GM19238 (cell line): Measurements from ENCODE around the gene FBXO44.

Experiments
- DNase-seq: peaks from one replicate; pipeline ENCODE4 v3.0.0; 2011; ENCODE audit warnings: low spot score; ENCODE audit not compliant: insufficient read length

Gene FBXO44

DNA sequence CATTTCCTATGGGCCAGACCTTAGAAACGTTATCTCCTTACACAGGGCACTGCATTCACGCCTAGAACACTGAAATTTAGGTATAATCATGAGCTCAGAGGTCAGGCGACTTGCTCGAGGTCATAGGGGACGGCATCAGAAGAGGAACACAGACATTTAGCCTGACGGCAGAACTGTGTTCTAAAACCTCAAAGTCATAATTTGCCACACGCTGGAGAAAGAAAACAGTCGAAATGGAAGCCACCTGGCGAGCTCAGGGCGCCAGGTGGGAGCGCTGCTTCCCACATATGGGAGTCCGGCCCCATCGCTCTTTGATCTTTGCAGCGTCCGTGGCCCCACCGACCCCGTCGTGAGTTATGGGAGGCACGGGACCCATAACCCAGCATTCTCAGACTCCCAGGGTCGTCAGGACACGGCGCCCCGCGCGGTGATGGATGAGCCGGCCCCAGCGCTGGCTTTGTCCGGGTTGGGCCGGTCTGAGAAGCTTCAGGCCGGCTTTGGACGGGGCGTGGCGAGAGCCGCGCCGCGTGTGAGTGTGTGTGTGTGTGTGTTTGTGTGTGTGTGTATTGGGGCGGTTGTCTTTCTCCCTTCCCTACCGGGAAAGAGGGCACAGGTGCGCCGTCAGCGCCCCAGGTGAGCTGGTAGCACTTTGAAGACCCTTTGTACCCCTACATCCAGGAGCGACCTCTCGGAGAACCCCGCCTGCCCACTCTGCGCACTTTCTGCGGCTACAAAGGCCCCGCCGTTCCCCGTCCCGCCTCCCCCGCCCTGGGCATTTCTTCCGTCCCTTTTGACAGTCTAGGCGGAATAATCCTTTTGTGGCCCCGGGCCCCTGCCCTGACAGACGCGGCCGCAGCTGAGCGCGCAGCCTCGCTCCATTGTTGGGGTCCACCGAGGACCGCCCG lies 36.0 kb downstream of the FBXO44 start:
- no peak for DNase-seq

GRCh38 chr1:11691302-11691914 lies 36.7 kb downstream of the FBXO44 start, which contains the start of gene DRAXIN:
TSS of gene DRAXIN (plus strand) at chr1:11691710. CDS start at chr1:11706259, 14,549 bp downstream.
- DNase-seq, result no peak

DNA sequence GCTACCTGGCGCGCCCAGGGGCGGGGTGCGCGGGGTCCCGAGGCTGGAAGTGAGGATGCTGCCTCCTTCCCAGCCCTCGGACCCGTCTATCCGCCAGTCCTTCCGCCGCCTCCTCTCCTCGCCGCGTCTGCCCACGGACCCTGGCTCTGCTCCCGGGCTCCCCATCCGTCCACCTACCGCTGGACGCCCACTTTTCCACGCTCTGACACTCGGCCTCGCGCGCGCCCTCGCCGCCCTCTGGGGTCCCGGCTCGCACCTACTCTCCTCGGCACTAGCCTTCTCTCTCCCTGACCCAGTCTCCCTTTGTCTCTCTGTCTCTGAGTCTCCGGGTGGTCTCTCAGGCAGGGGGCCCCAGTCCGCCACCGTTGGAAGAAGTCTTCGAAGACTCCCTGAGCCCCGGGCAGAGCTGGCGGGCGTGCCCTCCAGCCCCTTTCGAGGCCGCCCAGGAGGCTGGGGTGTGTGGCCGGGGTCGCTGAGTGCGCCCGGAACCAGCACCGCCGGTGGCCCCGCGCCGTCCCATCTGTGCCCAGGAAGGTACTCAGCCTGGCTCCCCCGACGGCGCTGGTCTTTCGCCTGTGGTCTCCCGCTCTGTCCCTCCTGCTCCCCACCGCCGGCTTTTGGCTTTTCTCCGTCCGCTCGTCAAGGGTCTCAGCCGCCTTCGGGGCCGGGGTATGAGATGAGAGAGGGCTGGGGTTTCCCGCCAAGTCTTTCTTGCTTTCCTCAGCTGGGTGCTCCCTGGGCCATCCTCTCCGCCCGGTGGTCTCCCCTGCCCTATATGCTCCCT lies 37.4 kb downstream of the FBXO44 start:
- DNase-seq, result no peak

DNA sequence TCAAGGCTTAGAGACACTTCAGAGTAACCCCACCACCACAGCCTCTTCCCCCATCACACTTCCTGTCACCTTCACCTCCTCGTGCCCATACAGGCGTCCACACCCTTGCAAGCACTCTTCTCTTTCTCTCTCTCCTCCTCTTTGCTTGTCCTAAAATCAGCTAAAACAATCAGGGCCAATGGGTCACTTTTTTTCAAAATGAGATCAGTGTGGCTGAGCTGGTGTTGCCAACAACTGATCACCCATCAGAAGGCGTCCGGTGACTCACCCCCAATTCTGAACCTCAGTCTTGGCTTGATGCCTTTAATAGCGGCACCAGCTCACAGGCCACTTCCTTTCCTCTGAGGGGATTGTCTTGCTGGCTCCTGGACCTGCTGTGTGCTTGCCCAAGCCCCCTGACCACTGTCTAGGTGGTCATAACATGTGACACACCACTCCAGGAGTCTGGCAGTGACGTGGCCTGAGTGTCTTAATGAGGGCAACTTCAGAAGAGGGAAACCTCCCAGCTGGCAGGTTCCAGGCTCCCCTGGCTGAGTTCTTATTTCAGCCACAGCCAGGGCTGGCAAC lies 38.4 kb downstream of the FBXO44 start:
- DNase-seq, result no peak

DNA sequence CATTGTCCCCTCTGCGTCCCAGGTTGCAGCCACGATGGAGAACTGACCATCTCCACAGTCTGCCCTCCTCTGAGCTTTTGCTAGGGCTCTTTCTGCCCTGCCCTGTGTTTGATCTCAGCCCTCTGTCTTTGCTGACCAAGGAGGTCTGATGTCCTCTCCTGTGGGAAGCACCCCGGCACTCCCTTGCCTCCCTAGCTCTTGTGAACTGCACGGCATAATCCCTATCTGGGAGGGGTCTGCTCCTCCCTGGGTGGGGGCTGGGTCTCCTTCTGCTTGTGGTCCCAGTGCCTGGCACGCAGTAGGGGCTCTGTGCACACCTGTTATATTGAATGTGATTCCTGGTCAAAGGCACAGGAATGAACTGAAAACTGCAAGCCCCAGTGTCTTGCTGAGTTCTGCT lies 39.2 kb downstream of the FBXO44 start:
- DNase-seq, result no peak

- no peak for DNase-seq
Observed at GRCh38 chr1:11695861-11696260, 41.2 kb downstream of the FBXO44 start.

DNA sequence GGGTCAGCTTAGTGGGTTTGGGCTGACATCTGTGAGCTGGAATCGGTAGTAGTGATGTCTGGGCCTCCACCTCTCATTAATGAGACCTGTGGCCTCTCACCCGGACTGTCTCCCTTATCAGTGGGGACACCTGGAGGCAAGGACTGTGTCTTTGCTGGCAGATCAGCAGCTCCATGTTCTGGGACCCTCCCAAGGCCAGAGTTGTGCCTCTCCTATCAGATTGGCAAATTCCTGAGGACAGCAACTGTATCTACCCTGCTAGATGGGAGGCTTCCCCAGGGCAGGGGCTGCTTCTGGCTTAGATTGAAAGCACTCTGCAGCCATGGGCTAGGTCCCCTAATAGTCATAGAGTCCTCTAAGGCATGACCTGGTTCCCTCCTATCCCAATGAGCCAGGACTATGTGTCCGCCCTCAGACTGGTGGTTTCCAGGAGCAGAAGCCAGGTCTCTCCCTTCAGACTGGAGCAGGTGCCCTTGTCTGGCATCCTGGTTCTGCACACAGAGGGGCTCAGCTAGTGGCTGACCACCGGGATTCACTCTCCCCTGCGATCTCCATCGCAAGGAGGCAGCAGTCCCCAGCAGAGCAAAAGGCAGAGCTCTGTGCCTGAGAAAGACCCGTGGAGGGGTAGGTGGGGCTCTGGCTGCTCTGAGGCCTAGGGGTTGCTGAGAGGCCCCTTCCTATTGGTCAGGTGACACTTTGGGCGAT lies 42.7 kb downstream of the FBXO44 start:
- no peak for DNase-seq

GRCh38 chr1:11697893-11698210 lies 43.2 kb downstream of the FBXO44 start:
- DNase-seq, result no peak

DNA sequence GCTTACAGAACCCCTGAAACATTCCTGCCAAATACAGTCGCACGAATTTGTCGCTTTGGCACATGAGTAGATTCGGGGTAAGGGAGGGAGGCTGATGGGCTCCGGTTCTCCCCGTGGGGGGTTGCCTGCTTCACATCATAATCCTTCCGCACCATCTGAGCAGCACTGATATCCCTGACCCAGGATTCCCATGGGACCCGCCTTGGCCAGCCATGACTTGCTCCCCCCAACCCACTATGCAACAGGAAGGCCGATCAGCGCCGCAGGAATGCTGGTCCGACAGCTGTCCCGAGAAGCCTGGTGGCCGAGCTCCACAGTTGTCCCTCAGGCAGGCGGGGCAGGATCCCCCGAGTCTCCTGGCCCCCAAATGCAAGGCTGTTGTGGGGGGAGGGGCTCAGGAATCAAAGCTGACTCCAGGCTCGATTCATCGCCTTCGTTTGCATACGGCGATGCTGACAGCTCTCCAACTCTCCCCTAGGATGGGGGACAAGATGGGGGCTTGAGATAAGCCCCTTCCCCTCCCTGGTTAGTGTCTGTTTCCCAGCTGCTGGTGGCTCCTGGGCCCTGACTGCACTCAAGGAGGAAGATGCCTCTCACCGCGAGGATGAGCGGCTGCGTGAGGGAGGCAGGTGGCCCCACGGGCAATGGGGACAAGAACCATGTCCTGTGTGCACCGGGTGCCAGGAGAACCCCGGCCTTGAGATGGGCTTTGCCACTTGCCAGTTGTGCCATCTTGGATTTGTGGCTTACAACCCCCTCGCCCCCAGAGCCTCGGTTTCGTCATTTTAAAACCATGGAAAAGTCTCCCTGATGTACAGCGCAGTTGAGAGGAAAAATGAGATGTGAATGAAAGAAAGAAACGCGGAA lies 46.2 kb downstream of the FBXO44 start:
- no peak for DNase-seq

DNA sequence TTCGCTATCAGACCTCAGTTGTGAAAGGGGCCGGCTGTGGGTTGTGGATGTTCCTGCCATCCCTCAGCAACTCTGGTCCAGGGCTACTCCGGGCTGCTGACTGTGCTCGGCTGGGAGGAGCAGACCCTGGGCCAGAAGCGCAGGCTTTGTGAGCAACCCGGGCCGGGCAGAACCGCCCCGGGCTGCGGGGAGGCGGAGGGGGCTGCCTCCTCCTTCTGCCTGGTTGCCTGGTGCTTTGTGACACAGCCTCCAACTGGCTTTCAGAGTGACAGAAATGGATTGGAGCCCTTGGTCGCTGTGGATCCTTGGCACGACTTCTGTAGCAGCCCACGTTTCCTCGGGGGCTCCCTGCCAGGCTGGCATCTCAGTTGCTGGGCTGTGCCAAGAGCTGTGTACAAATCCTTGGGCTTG lies 46.9 kb downstream of the FBXO44 start:
- no peak for DNase-seq

DNA sequence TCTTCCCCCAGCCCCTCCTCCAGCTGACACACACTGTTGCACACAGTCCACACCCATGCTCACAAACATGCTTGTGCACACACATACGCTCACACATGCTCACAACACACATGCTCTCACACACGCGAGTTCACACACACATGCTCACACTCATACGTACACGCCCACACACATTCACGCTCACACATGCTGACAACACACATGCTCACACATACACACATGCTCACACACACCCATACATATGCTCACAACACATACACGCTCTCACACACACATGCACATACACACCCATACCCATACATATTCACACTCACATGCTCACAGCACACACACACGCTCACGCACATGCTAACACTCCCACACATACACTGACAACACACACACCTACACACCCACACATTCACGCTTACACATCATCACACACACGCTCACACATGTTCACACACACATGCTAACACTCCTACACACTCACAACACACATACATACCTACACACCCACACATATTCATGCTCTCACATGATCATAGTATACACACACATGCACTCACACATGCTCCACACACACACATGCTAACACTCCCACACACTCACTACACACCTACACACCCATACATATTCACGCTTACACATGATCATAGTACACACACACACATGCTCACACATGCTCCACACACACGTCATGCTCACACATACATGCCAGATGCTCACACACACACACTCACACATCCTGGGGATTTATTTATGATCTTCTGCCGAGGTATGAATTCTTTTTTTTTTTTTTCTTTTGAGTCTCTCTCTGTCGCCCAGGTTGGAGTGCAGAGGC lies 47.5 kb downstream of the FBXO44 start:
- DNase-seq, result no peak

DNA sequence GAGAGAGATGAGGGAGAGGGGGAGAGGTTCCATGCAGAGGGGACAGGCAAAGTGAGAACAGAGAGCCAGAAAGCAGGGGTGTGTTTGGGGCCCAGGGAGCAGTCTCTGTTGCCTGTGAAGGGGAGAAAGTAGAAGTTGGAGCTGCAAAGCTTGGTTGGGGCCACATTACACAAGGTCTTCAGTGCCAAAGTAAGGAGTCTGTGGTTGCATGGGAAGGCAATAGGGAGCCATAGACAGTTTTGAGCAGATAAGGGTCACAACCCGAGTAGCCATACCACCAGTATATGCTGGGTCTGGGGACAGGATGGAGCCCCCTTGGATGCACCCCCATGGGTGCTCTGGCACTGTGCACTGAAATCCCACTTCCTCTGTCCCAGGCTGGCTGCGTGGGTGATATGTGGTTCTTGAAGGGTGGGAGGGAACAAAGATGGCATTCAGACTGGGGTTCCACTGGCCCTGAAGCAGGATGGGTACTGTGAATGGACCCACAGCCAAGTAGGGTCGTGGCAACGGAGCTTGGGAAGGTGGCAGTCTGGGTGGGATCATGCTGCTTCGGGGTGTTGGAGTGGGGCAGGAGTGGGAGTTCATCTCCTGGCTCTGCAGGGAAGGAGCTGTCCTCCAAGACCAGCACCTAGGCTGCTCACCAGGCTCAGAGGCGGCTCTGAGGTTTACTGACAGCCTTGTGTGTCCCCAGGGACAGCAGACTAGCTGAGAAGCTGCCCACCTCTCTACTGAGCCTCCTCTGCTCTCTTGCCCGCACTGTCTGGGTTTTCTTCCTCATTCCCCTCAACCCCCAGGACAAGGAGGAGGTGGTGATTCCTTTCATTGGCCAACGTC lies 48.9 kb downstream of the FBXO44 start:
- no peak for DNase-seq

DNA sequence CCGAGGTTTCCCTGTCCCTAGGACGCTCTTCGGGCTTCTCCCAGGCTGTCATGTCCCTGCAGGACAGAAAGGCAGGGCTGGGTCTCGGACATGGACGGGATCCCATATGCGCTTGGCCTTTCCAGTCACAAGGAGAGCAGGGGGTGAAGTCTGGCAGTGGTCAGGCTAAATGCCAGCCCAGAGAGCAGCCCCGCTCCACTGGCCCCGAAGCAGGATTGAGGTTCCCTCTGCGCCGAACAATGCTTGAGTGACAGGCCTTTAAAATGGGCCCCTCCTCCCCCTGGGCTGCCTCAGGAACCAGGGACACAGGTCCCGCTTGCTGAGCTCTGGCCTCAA lies 49.5 kb downstream of the FBXO44 start:
- no peak for DNase-seq

DNA sequence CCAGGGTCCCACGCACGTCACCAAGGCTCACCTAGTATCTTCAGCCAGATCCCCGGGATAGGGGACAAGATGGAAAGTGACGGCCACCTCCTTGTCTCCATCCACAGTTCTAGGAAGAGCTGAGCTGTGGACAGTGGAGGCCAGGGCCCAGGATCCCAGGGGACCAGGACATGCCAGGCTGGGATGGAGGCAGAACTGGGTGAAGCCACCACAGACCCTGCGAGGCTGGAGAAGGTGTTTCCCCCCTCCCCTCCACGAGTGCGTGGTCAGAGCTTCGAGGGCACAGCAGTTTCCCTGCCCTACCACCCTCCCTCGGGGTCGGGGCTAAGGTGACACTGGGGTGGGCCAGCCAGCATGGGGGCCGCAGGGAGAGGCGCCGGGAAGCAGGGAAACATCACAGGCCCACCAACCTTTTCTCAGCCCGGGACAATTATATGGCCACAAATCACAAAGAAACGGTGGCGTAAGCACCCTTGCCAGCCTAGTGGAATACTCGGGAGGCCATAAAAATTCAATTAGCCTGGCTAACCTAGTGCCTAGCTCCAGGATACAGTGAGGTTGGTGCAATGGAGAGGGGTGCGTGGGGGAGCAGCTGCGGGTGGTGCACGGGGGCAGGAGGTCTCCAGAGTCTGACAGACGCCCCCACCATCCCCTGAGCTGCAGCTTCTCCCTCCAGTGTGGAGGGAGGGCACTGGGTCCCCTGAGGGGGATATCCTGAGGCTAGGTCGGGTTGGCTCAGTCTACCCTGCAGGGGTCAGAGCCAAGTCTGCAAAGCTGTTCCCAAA lies 50.2 kb downstream of the FBXO44 start:
- DNase-seq, result no peak

DNA sequence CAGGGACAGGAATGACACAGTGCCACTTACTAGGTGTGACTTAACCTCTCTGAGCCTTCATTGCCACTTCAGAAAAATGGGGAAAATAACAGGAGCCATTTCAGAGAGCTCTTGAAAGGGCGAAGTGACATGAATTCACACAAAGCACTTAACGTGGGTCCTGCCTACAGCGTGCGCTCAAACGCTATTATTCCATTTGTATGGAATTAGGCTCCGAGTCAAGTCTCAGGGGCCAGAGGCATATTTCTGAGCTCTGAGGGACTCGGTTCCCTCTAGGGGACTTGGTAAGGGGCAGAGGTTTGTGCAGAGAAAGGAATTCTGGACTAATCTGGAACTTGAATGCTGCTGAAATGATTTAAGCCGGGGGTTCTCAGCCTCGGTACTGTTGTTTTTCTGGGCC lies 50.9 kb downstream of the FBXO44 start:
- no peak for DNase-seq

- no peak for DNase-seq
Observed at GRCh38 chr1:11706292-11706691, 51.6 kb downstream of the FBXO44 start.

DNA sequence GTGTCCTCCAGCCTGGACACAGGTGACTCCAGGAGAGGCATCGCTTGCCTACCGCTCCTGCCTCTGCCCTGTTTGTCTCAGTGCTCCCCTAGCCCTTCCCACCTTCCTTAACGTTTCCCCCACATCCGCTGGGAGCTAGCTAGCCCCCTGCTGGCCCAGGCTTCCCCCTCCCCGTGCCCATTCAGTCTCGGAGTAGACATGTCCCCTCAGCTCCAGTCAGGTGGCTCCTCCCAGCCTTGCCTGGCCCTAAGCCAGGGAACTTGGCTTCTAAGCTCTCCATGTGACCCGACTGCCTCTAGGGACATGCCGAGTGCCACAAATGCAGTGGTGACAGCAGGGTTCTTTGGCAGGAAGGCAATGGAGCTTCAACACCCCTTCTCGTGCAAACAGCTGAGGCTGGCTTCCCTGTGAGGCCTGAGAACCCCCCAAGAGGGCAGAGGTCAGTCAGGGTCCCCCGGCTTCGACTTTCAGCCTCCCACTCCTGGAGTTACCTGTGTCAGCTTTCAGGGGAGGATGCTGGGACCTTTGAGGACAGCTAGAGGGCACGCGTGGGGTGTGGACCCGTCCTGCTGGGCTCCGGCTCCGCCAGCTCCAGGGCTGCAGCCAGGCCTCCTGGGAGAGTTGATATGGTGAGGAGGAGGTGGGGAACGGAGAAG lies 53.1 kb downstream of the FBXO44 start:
- DNase-seq, result no peak
